HG03354 (cell line): Measurements from ENCODE around the gene PMP22.
"Not testable (repeated sequence)": the region's sequence is repeated elsewhere in the genome, so short reads cannot be mapped to it uniquely, and the experiment has no call there.

ENCODE experiments used
- ATAC-seq: cut with Tn5 transposase; IDR thresholded peaks from one replicate; pipeline ENCODE4 v1.9.1; 2021; ENCODE audit warnings: mild to moderate bottlenecking; ENCODE audit not compliant: unreplicated experiment, poor library complexity, severe bottlenecking

Gene PMP22

GRCh38 chr17:15231851-15232516 lies 33.1 kb downstream of the PMP22 start:
- ATAC-seq, result no peak

- no peak for ATAC-seq
Observed at GRCh38 chr17:15230866-15231265, 34.3 kb downstream of the PMP22 start.

GRCh38 chr17:15221827-15222226 lies 43.3 kb downstream of the PMP22 start:
- ATAC-seq, result not testable (repeated sequence)

- ATAC-seq, result no peak
Observed at GRCh38 chr17:15220785-15221184, 44.3 kb downstream of the PMP22 start.

- no peak for ATAC-seq
Observed at GRCh38 chr17:15216481-15216880, 48.6 kb downstream of the PMP22 start.

- no peak for ATAC-seq
Observed at GRCh38 chr17:15213381-15214087, 51.6 kb downstream of the PMP22 start.

GRCh38 chr17:15210247-15210646 lies 54.9 kb downstream of the PMP22 start:
- no peak for ATAC-seq

- ATAC-seq, result not testable (repeated sequence)
Observed at GRCh38 chr17:15203062-15203461, 62.1 kb downstream of the PMP22 start.

GRCh38 chr17:15200574-15200973 lies 64.6 kb downstream of the PMP22 start:
- ATAC-seq, result not testable (repeated sequence)

- ATAC-seq, result no peak
Observed at GRCh38 chr17:15197229-15197628, 67.9 kb downstream of the PMP22 start.

- no peak for ATAC-seq
Observed at GRCh38 chr17:15194859-15195277, 70.3 kb downstream of the PMP22 start.

GRCh38 chr17:15185625-15185991 lies 79.5 kb downstream of the PMP22 start:
- ATAC-seq, result no peak

- no peak for ATAC-seq
Observed at GRCh38 chr17:15184872-15185624, 80.1 kb downstream of the PMP22 start.

GRCh38 chr17:15181816-15182215 lies 83.3 kb downstream of the PMP22 start:
- ATAC-seq, result no peak

- ATAC-seq, result no peak
Observed at GRCh38 chr17:15181333-15181732, 83.8 kb downstream of the PMP22 start.

GRCh38 chr17:15180121-15180561 lies 85.0 kb downstream of the PMP22 start:
- ATAC-seq, result no peak
